Kidney epithelial cell (primary cell): ENCODE measurements around the gene MTA1. TPM values are rescaled to one million over a fixed set of nuclear protein-coding genes. Genes with fewer than 3 reads are reported as not detected.

Experiments
- DNase-seq: peaks from one replicate; pipeline ENCODE4 v3.0.0-alpha.2; 2010; ENCODE audit warnings: low read depth
- H3K27me3 ChIP-seq: 2 replicates; pipeline ENCODE4 v1.6.0; 2011; ENCODE audit warnings: low read length; ENCODE audit not compliant: control insufficient read depth, insufficient read depth
- H3K36me3 ChIP-seq: 2 replicates; pipeline ENCODE4 v1.5.1; 2011; ENCODE audit warnings: low read length; ENCODE audit not compliant: control insufficient read depth, insufficient read depth
- H3K4me3 ChIP-seq: 2 replicates; pipeline ENCODE4 v1.5.1; 2011; ENCODE audit warnings: low read depth, mild to moderate bottlenecking, control low read depth, low read length
- CTCF ChIP-seq: IDR thresholded peaks from 2 replicates; pipeline ENCODE4 v1.5.1; 2011; ENCODE audit warnings: mild to moderate bottlenecking, moderate library complexity, low read length, control low read depth, inconsistent platforms; ENCODE audit not compliant: insufficient read depth, poor library complexity, severe bottlenecking
- total RNA-seq: library from RNA; depleted of rRNA; stranded (reverse); fragments of >200 nt; gene quantifications from 2 replicates; pipeline ENCODE4 v1.2.3, GENCODE V29; 2015

The MTA1 gene
- total RNA-seq, 1 donor from 2014 or later = 68.3 TPM

GRCh38 chr14:105430565-105430964 lies 10.9 kb downstream of the MTA1 start:
- Histone ChIP-seq H3K27me3 (no peaks in the 10 kb centered on the region), H3K36me3 (no peaks in the 10 kb centered on the region), H3K4me3 (no peak overlapping the region)
- DNase-seq = no peak
- TF ChIP-seq CTCF = no peak

GRCh38 chr14:105431256-105431655 lies 11.6 kb downstream of the MTA1 start:
- H3K27me3 ChIP-seq = no peaks in the 10 kb centered on the region
- no peak for TF ChIP-seq CTCF
- H3K36me3 ChIP-seq = no peaks in the 10 kb centered on the region
- no peak for DNase-seq
- no peak overlapping the region for H3K4me3 ChIP-seq

GRCh38 chr14:105432657-105433056 lies 13.0 kb downstream of the MTA1 start:
- Histone ChIP-seq H3K4me3 (no peak overlapping the region), H3K27me3 (no peaks in the 10 kb centered on the region), H3K36me3 (no peaks in the 10 kb centered on the region)
- TF ChIP-seq CTCF = no peak
- DNase-seq = no peak

- TF ChIP-seq CTCF = no peak
- H3K4me3 ChIP-seq = no peak overlapping the region
These were observed 13.6 kb downstream of the MTA1 start for GRCh38 chr14:105433161-105433605.

GRCh38 chr14:105436402-105436801 lies 16.8 kb downstream of the MTA1 start:
- Histone ChIP-seq H3K4me3 (no peak overlapping the region), H3K27me3 (no peaks in the 10 kb centered on the region), H3K36me3 (no peaks in the 10 kb centered on the region)
- no peak for DNase-seq
- no peak for TF ChIP-seq CTCF

More at GRCh38 chr14:105433161-105433605, 13.6 kb downstream of the MTA1 start:
- no peaks in the 10 kb centered on the region for H3K27me3 ChIP-seq
- no peaks in the 10 kb centered on the region for H3K36me3 ChIP-seq
- no peak for DNase-seq
